ENCODE data around the gene HTR3C.
A peak's percentile ranks its signal among the peaks of the same experiment; 100 is the strongest.
"Not testable (repeated sequence)": the region's sequence is repeated elsewhere in the genome, so short reads cannot be mapped to it uniquely, and the experiment has no call there.

The HTR3C gene

GRCh38 chr3:184030536-184030935 lies 22.3 kb upstream of the HTR3C start:
- DNase-seq (ENCODE audit: low spot score): no peak

- no peak for DNase-seq (ENCODE audit: low spot score)
These were observed 21.6 kb upstream of the HTR3C start, which contains the start of gene HTR3D for GRCh38 chr3:184031187-184031792. HTR3D (plus strand) TSS chr3:184031742; CDS start chr3:184031742, 0 bp downstream.

- DNase-seq (ENCODE audit: low spot score): no peak
These were observed 15.0 kb upstream of the HTR3C start for GRCh38 chr3:184037816-184038215.

GRCh38 chr3:184038307-184038706 lies 14.5 kb upstream of the HTR3C start:
- not testable (repeated sequence) for DNase-seq (ENCODE audit: low spot score)

GRCh38 chr3:184039414-184039813 lies 13.4 kb upstream of the HTR3C start:
- DNase-seq (ENCODE audit: low spot score): no peak

GRCh38 chr3:184040010-184040409 lies 12.8 kb upstream of the HTR3C start:
- DNase-seq (ENCODE audit: low spot score): peak; percentile 63

- peak; percentile 42 for DNase-seq (ENCODE audit: low spot score)
These were observed 10.2 kb upstream of the HTR3C start for GRCh38 chr3:184042617-184043016.

- no peak for DNase-seq (ENCODE audit: low spot score)
These were observed 6.9 kb upstream of the HTR3C start for GRCh38 chr3:184045995-184046394.

GRCh38 chr3:184050217-184050847 lies 2.5 kb upstream of the HTR3C start:
- DNase-seq (ENCODE audit: low spot score): no peak

- DNase-seq (ENCODE audit: low spot score): no peak
These were observed 5.2 kb downstream of the HTR3C start for GRCh38 chr3:184058029-184058428.

GRCh38 chr3:184059424-184059823 lies 6.6 kb downstream of the HTR3C start:
- no peak for DNase-seq (ENCODE audit: low spot score)

GRCh38 chr3:184062637-184063036 lies 9.8 kb downstream of the HTR3C start:
- no peak for DNase-seq (ENCODE audit: low spot score)

- DNase-seq (ENCODE audit: low spot score): peak; percentile 55
These were observed 13.4 kb downstream of the HTR3C start for GRCh38 chr3:184066211-184066610.

GRCh38 chr3:184067573-184068055 lies 14.8 kb downstream of the HTR3C start:
- DNase-seq (ENCODE audit: low spot score): no peak

- DNase-seq (ENCODE audit: low spot score): no peak
These were observed 15.5 kb downstream of the HTR3C start for GRCh38 chr3:184068344-184068743.

- DNase-seq (ENCODE audit: low spot score): not testable (repeated sequence)
These were observed 18.3 kb downstream of the HTR3C start for GRCh38 chr3:184071142-184071541.

GRCh38 chr3:184073621-184074020 lies 20.8 kb downstream of the HTR3C start:
- DNase-seq (ENCODE audit: low spot score): no peak

GRCh38 chr3:184075901-184076300 lies 23.1 kb downstream of the HTR3C start:
- DNase-seq (ENCODE audit: low spot score): no peak

- DNase-seq (ENCODE audit: low spot score): no peak
These were observed 25.0 kb downstream of the HTR3C start for GRCh38 chr3:184077881-184078280.

- no peak for DNase-seq (ENCODE audit: low spot score)
These were observed 26.0 kb downstream of the HTR3C start for GRCh38 chr3:184078851-184079250.

GRCh38 chr3:184081116-184081830 lies 28.4 kb downstream of the HTR3C start:
- DNase-seq (ENCODE audit: low spot score): no peak

GRCh38 chr3:184082034-184082433 lies 29.2 kb downstream of the HTR3C start:
- no peak for DNase-seq (ENCODE audit: low spot score)

GRCh38 chr3:184082465-184082864 lies 29.6 kb downstream of the HTR3C start:
- DNase-seq (ENCODE audit: low spot score): no peak

Measured in SK-N-DZ (cell line).